CD1c-positive myeloid dendritic cell (primary cell): ENCODE data around the gene FAM53B.
"Not testable (repeated sequence)": the region's sequence is repeated elsewhere in the genome, so short reads cannot be mapped to it uniquely, and the experiment has no call there.

Source experiments
- DNase-seq: peaks from one replicate; pipeline ENCODE4 v3.0.0-alpha.2; 2016; ENCODE audit errors: extremely low spot score

Gene FAM53B

GRCh38 chr10:124598773-124599587 is 145.2 kb downstream of the FAM53B start:
- no peak for DNase-seq

- DNase-seq = no peak
Measured at GRCh38 chr10:124598196-124598595, 146.0 kb downstream of the FAM53B start.

- no peak for DNase-seq
Measured at GRCh38 chr10:124597846-124598165, 146.4 kb downstream of the FAM53B start.

GRCh38 chr10:124596962-124597845 is 147.0 kb downstream of the FAM53B start:
- no peak for DNase-seq

GRCh38 chr10:124596116-124596785 is 147.9 kb downstream of the FAM53B start:
- no peak for DNase-seq

GRCh38 chr10:124595143-124595883 is 148.9 kb downstream of the FAM53B start:
- DNase-seq = no peak

GRCh38 chr10:124594240-124594639 is 149.9 kb downstream of the FAM53B start:
- no peak for DNase-seq

- no peak for DNase-seq
Measured at GRCh38 chr10:124593431-124593985, 150.7 kb downstream of the FAM53B start.

GRCh38 chr10:124592736-124593430 is 151.3 kb downstream of the FAM53B start:
- no peak for DNase-seq

GRCh38 chr10:124592101-124592500 is 152.1 kb downstream of the FAM53B start:
- DNase-seq = no peak

GRCh38 chr10:124591123-124591495 is 153.1 kb downstream of the FAM53B start:
- no peak for DNase-seq

- no peak for DNase-seq
Measured at GRCh38 chr10:124590216-124591122, 153.7 kb downstream of the FAM53B start.

- no peak for DNase-seq
Measured at GRCh38 chr10:124589491-124590041, 154.6 kb downstream of the FAM53B start.

GRCh38 chr10:124588736-124589490 is 155.3 kb downstream of the FAM53B start:
- no peak for DNase-seq

GRCh38 chr10:124588341-124588735 is 155.8 kb downstream of the FAM53B start:
- not testable (repeated sequence) for DNase-seq

- DNase-seq = no peak
Measured at GRCh38 chr10:124587811-124588211, 156.4 kb downstream of the FAM53B start.

GRCh38 chr10:124586142-124586541 is 158.0 kb downstream of the FAM53B start:
- no peak for DNase-seq

GRCh38 chr10:124579011-124579399 is 165.2 kb downstream of the FAM53B start:
- DNase-seq = no peak
